Activated gamma-delta T cell treated with anti-CD3 and anti-CD28 coated beads, Interleukin-2, amount 50 U/mL, for 16 hours (primary cell): ENCODE data around the gene ZNF740.

Experiments used
- DNase-seq: peaks from one replicate; pipeline ENCODE4 v3.0.0-alpha.2; 2020; ENCODE audit warnings: low read depth

Gene ZNF740

DNA sequence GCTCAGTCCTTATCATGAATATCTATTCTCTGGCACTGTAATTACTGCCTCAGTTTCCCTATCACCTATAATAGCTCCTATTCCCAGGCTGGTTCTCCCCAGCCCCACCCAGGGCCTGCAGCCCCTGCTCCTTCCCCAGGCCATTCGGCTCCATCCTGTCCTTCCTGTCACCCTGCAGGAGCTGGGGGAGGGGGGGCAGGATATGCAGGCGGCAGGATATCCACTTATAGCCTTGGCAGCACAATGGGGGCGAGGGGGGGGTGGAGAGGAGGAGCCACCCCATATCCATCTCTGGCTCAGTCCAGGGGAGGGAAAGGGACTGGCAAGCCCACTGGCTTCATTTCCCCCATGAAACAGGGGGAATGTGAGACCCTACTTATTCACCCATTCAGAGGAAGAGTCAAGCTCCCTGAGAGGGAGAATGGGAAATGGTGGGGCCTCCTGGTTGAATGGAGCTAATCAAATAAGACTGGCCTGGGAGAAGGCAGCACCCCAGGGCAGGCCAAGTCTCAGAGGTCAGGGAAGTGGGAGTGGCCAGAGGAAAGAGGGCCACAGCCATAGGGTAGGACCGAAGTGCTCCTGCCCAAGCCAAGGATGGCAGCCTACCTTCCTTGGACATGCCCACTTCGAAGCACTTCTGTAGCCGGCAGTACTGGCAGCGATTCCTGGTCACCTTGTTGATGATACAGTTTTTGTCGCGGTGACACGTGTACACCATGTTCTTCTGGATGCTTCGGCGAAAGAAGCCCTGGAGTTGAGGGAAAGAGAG, 34.3 kb downstream of the ZNF740 start:
- DNase-seq, result no peak

DNA sequence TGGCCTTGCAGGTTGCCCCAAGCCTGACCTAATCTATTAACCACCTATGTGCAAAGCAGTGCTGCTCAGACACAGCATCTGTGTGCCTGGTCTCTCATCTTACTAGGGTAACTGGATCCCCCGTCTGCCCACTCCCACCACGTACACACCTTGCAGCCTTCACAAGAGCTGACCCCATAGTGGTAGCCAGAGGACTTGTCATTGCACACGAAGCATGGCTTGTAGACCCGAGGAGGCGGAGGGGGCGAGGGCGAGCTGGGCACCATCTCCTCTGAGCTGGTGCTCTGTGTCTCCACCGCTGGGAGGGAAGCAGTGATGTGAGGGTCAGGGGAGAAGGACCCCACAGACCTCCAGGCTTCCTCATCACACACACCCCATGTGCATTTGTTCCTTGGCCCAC, 35.0 kb downstream of the ZNF740 start:
- no peak for DNase-seq

DNA sequence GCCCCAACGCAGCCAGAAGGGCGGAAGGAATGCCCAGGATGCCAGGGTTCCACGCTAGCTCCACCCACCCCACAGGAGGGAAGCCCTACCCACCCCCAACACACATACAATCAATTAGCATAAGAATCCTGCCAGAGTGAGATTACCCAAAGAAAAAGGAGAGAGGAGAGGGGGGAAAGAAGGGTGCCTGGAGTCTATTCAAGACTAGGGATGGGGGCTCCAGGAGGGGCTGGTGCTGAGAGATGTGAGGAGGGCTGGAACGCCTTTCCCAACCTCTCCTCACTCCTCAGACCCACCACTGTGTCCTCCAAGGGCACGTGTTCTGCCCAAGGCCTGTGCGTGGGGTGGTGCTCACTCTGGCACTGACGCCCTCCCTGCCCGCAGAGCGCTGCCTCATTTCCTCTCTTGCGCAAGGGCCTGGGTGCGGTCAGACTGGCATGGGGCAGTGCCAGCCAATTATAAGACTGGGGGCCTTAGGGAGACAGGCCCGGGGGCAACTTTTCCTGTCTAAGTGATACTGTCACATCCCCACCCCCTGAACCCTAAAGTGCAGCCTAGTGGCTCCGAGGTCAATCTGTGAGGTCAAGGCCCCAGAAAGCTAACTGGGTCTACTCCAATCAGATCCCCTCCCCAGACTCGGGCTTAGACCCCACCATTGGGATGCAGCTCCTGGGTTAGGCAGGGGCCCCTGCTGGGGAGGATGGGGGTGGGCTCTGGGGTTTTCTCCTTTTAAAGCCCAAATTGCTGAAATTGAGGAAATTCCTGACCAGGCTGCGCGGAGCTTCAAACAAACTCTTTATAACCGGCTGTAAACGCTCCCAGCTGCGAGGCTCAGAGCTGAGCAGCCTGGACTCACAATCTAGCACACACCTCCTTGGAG, 36.8 kb downstream of the ZNF740 start:
- no peak for DNase-seq

DNA sequence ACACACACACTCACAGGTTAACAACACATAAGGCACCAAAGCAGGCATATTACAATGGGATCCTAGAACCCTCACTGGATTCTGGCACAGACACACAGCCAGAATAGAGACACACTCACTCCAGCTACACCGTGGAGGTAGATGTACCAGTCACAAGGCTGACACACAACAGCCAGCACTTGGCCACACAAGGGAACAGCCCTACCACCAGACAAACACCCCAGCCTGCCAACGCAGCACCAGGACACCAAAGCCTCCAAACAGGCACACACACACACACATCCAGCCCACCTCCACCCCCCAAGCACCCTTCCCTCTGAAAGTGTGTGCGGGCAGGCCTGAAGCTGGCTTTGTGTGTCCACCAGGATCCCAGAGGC, 37.4 kb downstream of the ZNF740 start:
- DNase-seq, result no peak

DNA sequence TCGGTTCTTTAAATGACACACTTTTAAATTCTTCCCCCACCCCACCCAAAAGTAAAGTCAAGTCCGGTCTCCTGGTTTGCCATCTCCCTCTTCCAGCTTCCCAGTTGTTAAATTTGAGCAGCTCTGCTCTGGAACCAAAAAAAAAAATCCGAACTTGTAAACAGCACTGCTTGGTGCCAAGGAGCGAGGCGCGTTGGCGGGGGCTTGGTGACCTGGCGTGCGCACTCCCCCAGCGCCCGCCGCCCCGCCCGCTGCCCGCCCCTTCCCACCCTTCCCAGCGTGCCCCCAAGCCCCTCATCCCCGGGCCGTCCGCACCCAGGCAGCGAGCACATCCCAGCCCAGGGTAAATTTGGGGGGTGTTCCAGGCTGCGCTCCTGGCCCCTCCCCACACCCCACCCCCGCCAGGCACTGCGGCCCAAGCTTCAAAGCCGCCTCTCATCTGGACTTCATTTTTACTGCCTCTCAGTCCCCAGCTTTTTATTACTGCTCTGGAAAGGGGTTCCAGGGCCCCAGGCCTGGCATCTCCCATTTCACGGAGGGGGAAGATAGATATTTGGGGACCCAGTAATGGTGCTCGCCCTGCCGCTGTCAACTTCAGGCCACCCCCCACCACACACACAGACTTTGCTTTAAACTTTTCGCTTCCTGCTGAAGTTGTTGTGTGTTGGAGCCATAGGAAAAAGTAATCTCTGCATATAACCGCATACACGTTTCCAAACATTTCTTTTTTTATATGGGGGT, 38.2 kb downstream of the ZNF740 start:
- DNase-seq, result no peak

- DNase-seq, result peak; percentile 70
These were observed 38.9 kb downstream of the ZNF740 start for GRCh38 chr12:53219292-53219955.

GRCh38 chr12:53219956-53220693, 39.6 kb downstream of the ZNF740 start:
- DNase-seq, result peak; percentile 62

GRCh38 chr12:53220694-53221202, 40.2 kb downstream of the ZNF740 start:
- peak; percentile 78 for DNase-seq

GRCh38 chr12:53221203-53222080, 40.9 kb downstream of the ZNF740 start:
- DNase-seq, result no peak

DNA sequence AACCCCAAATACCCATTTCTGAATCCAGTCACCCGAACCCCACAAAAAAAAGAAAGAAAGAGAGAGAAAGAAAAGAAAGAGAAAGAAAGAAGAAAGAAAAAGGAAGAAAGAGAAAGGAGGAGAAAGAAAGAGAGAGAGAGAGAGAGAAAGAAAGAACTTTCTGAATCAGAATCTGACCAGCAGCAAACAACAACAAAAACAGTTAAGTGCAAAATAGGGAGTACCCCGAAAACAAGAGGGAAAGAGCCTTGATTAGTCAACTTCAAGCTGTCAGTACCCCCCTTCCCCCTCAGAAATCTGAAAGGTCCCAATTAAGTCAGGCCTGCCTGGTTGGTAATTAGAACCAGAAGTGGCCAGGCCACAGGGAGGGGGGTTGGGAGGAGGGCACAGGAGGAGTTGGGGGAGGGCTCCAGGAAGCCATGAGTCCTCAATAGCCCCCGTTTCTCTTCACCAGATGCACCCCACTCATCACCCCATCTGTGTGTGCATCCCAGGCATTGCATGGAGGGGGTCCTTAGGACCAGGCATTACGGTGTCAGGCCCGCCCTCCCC, 41.7 kb downstream of the ZNF740 start:
- no peak for DNase-seq

DNA sequence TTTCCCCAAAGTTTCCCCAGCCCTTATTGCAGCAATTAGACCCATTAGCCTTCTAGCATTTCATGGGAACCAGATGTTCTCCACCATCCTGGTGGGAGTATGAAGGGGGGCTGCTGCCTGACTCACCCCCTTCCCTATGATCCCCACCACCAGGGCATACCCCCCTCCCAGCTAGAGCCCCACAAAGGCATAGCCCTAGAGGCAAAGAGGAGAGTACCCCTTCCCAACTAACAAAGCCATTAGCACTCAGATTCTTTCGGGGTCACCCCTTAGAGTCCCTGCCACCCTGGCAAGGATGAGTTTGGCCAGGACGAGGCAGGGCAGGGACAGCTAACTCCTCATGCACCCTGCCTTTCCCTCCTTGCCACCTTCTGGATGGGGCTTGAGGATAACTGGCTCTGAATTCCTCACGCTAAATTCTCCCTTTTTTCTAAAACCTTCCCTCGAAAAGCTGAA, 42.3 kb downstream of the ZNF740 start:
- no peak for DNase-seq

- DNase-seq, result no peak
These were observed 43.0 kb downstream of the ZNF740 start for GRCh38 chr12:53223389-53224060.

DNA sequence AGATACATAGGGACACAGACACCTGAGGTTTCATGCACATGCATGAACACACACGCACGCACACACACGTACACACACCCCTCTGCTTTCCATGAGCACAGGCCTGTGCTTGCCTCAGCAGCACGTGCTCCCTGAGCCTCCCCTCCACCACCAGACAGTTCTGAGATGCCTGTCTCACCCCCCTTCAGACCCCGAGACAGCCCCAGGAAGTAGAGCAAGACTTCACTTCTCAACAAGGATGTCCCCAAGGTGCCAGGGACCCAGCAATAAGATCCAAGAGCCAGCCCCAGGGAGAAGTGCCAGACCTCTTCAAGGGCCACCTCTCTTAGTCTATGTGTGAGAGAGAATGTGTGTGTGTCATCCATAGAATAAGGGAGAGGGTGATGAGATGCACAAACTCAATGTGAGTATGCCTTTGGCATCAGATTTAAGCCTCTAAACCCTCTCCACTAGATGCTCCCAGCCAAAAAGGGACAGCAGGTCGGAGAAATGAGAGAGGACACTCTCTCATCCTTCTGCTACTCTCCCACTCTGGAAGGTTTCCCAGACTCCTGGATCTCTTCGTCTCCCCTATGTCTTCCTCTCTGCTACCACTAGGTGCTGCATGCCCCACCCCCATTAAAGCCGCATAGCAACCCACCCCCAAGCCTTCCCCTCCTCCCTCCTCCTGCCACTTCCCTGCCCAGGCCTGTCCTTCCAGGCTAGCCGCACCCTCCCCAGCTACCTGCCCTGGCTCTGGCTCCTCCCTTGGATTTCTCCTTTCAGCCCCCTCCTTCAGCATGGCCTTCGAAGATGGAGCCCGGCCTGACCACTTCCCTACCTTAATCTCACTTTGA, 43.8 kb downstream of the ZNF740 start:
- no peak for DNase-seq

DNA sequence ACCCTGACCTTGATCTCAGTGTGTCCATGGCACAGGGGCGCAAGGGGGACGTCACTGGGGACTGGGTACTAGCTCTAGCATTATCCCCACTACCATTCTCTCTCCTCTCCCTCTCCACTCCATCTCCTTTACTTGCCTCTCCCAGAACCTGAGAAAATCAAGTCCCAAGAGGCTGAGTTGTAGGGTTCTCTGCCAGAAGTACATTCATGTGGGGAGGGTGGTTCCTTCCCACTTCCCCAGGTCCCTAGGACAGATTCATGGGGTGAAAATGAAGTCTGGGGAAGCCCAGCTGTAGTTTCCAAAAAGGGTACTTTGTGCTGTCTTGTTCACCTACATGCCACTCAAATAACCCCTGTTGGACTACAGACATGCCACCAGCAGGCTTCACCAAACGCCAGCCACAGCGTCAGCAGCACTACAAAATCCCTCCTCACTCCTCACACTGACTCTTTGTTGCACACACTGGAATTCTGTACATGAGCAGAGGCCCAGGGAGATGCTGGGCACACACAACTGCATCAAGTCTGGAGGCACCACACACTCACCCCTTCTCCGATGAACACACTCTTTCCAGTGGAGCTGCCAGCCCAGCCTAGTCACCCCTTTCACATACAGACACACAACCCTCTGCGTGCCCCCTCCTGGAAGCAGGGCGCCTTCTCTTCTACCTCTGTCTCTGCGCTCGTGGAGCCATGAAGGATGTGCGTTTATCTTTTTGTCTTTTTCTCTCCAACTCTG, 44.5 kb downstream of the ZNF740 start:
- no peak for DNase-seq

DNA sequence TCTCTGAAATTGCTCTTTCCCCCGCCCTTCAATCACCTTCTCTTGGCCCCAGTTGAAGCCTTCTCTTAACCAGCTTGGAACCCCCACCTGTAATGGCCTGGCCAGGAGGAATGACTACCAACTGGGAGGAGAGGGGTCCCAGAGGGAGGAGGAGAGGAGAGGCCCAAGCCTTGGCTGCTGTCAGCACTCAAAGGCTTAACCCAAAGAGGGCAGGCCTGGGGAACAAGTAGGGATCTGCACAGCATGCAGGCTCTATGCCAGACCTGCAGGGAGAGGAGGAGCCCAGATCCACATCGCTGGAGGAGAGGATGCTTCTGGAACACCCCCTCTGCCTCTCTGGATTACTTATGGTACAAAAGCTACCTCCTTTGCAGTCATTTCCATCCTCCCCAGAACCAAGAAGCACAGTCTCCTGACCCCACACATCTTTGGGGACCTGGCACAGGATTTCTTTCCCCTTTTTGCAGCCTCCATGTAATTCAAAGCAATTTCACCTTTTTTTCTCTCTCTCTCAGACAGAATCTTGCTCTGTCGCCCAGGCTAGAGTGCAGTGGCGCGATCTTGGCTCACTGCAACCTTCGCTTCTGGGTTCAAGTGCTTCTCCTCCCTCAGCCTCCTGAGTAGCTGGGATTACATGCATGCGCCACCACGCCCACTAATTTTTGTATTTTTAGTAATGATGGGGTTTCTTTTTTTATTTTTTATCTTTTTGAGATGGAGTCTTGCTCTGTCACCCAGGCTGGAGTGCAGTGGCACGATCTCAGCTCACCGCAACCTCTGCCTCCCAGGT, 45.3 kb downstream of the ZNF740 start:
- no peak for DNase-seq

DNA sequence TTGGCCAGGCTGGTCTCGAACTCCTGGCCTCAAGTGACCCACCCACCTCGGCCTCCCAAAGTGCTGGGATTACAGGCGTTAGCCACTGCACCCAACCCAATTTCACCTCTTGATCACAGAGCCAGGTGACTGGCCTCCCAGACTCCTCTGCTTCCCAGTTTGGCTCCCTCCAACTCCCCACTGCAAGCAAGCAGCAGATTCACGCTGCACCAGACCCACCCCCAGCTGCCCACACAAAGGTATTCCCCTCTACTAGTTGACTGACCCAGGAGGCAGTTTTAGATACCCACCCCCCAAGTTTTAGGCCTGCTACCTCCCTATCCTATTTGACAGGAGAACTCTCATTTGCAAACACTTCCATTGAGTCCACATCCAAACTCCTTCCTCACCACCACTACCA, 46.3 kb downstream of the ZNF740 start:
- DNase-seq, result no peak

DNA sequence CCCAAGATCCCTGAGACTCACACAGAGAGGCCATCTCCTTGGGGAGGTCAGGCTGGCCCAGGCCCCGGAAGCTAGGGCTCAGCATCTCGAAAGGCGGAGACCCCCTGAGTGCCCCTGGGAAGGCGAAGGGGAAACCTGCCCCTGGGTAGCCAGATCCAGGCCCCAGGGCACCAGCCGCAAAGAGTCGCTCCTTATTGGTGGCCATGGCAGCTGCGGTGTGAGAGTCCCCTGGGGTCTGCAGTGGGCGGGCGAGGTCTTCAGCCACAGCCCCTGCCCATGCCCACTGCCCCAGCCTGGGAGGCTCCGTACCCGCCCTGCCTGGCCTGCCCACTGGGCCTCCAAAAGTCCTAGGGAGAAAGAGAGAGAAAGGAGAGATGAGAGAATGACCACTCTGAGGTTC, 46.8 kb downstream of the ZNF740 start:
- no peak for DNase-seq
